NB4 (cell line): ENCODE measurements around the gene EIF6.

Experiments used
- MAX ChIP-seq: IDR thresholded peaks from 2 replicates; pipeline ENCODE4 v1.6.1; 2011; ENCODE audit warnings: low read depth, low read length
- POLR2A ChIP-seq: IDR thresholded peaks from 2 replicates; pipeline ENCODE4 v1.6.1; 2011; ENCODE audit warnings: mild to moderate bottlenecking; ENCODE audit not compliant: insufficient read length; ENCODE audit errors: extremely low read depth
- TF ChIP-seq, protein P1 (sequence below): IDR thresholded peaks from one replicate; pipeline ENCODE4 v1.5.1; 2012; ENCODE audit warnings: low read depth, low read length

- TF ChIP-seq, protein P1, sequence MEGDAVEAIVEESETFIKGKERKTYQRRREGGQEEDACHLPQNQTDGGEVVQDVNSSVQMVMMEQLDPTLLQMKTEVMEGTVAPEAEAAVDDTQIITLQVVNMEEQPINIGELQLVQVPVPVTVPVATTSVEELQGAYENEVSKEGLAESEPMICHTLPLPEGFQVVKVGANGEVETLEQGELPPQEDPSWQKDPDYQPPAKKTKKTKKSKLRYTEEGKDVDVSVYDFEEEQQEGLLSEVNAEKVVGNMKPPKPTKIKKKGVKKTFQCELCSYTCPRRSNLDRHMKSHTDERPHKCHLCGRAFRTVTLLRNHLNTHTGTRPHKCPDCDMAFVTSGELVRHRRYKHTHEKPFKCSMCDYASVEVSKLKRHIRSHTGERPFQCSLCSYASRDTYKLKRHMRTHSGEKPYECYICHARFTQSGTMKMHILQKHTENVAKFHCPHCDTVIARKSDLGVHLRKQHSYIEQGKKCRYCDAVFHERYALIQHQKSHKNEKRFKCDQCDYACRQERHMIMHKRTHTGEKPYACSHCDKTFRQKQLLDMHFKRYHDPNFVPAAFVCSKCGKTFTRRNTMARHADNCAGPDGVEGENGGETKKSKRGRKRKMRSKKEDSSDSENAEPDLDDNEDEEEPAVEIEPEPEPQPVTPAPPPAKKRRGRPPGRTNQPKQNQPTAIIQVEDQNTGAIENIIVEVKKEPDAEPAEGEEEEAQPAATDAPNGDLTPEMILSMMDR: no peak
- TF ChIP-seq POLR2A: no peak
- TF ChIP-seq MAX: no peak
Observed at GRCh38 chr20:35285806-35286076, 1.2 kb upstream of the EIF6 start.
